Activated naive CD4-positive, alpha-beta T cell treated with anti-CD3 and anti-CD28 coated beads, Interleukin-2, amount 10 ng/mL, durations not matched to agents 7 days and 5 days (primary cell): ENCODE data around the gene DRAM1.
"Not testable (repeated sequence)": the region's sequence is repeated elsewhere in the genome, so short reads cannot be mapped to it uniquely, and the experiment has no call there.

Experiments
- CTCF ChIA-PET: fragments of 350-600 bp; sonication (Branson Sonifier 250); formaldehyde crosslinking; loops from one replicate; lab custom pipeline; 2021; ENCODE audit warnings: antibody characterized with exemption; lab: Charles Lee
- DNase-seq: peaks from one replicate; pipeline ENCODE4 v3.0.0-alpha.2; 2020
- H3K27ac Mint-ChIP-seq: one replicate; pipeline ENCODE4 v1.8.0; 2021; ENCODE audit warnings: mild to moderate bottlenecking, moderate library complexity, mixed read lengths
- H3K27me3 Mint-ChIP-seq: one replicate; pipeline ENCODE4 v1.8.0; 2021; ENCODE audit warnings: mild to moderate bottlenecking, mixed read lengths
- H3K36me3 Mint-ChIP-seq: one replicate; pipeline ENCODE4 v1.8.0; 2021; ENCODE audit warnings: mixed read lengths
- H3K4me1 Mint-ChIP-seq: one replicate; pipeline ENCODE4 v1.8.0; 2021; ENCODE audit warnings: mixed read lengths
- H3K4me3 Mint-ChIP-seq: one replicate; pipeline ENCODE4 v1.8.0; 2021; ENCODE audit warnings: mild to moderate bottlenecking, moderate library complexity, mixed read lengths
- H3K9me3 Mint-ChIP-seq: one replicate; pipeline ENCODE4 v1.8.0; 2021; ENCODE audit warnings: mixed read lengths

DRAM1 gene

DNA sequence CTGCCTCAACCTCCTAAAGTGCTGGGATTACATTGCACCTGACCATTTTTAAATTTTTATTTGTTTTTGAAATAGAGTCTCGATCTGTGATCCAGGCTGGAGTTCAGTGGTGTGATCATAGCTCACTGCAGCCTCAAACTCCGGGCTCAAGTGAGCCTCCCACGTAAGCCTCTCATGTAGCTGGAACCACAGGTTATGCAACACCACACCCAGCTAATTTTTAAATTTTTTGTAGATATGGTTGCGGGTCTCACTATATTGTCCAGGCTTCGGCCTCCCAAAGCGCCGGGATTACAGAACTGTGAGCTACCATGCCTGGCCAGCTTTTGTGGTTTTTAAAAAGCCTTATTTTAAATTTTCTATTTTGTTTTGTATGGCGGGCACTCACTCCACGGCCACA is 2.2 kb upstream of the DRAM1 start:
- Mint-ChIP-seq H3K27me3 (peaks cover 4% of the 10 kb centered on the region), H3K36me3 (no peaks in the 10 kb centered on the region), H3K4me3 (no peak overlapping the region), H3K9me3 (no peaks in the 10 kb centered on the region), H3K27ac (peak overlapping the region; percentile 24), H3K4me1 (peaks cover 20% of the 10 kb centered on the region)
- no peak for DNase-seq
- CTCF ChIA-PET, result interaction anchor here (1.0 to 2.0 kb wide), 2 partner anchors 35 to 101 kb away, joined by 3 to 6 read pairs; no protein-coding TSS in a partner anchor

DNA sequence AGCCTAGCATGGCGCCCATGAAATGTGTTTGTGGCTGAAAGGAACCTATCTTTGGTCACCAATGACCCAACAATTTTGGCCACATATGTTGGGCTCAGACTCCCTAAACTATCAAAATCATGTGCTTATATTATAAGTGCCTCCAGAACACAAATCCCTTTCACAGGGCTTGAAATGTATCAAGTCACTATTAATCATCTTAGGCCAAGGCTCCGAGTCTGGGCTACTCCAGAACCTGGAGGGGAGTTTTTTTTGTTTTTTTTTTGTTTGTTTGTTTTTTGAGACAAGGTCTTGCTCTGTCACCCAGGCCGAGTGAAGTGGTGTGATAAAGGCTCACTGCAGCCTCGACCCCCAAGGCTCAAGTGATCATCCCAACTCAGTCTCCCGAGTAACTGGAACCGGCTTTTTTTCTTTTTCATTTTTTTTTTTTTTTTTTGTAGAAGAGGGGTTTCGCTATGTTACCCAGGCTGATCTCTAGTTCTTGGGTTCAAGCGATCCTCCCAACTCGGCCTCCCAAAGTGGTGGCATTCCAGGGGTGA is 989 bp upstream of the DRAM1 start:
- no peaks in the 10 kb centered on the region for H3K9me3 Mint-ChIP-seq
- peak overlapping the region; percentile 87 for H3K4me3 Mint-ChIP-seq
- no peak for DNase-seq
- H3K27me3 Mint-ChIP-seq, result peaks cover 4% of the 10 kb centered on the region
- CTCF ChIA-PET, result no interaction called here
- H3K36me3 Mint-ChIP-seq, result no peaks in the 10 kb centered on the region
- H3K27ac Mint-ChIP-seq, result peak overlapping the region; percentile 73
- H3K4me1 Mint-ChIP-seq, result peaks cover 20% of the 10 kb centered on the region

- no peaks in the 10 kb centered on the region for H3K36me3 Mint-ChIP-seq
- H3K9me3 Mint-ChIP-seq, result no peaks in the 10 kb centered on the region
- DNase-seq, result no peak
These were observed 444 bp downstream of the DRAM1 start for GRCh38 chr12:101877806-101878242.

DNA sequence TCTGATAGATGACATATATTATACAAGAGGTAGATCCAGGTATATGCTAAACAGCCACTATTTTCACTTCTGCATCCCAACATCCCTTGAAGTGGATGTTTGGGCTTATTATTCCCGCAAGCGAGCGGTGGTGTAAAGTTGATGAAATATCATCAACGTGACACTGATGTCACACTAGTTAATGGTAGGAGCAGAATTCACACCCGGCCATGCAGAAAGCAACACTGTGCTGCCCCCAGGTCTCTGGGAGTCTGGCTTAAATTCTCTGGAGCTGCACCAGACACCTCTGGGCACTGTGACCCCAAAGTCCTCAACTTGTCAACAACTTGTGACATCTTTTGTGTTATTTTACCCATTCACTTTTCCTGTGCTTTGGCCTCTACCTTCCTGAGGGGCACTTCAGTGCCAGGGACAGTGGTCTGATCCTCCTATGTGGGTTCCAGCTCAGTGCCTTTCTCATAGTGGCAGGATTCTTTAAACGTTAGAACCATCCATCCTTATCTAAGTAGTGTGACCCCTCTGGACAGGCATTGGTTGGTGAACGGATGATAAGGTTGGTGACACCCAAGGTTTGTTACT is 952 bp downstream of the DRAM1 start:
- H3K4me1 Mint-ChIP-seq, result peaks cover 20% of the 10 kb centered on the region
- peak overlapping the region; percentile 87 for H3K4me3 Mint-ChIP-seq
- H3K27me3 Mint-ChIP-seq, result peaks cover 4% of the 10 kb centered on the region
- CTCF ChIA-PET, result interaction anchor here (0.9 kb wide), 1 partner anchor 37 kb away, joined by 3 read pairs; no protein-coding TSS in a partner anchor
- peak overlapping the region; percentile 89 for H3K27ac Mint-ChIP-seq
- peak; percentile 23 for DNase-seq
- no peaks in the 10 kb centered on the region for H3K36me3 Mint-ChIP-seq
- H3K9me3 Mint-ChIP-seq, result no peaks in the 10 kb centered on the region

More at GRCh38 chr12:101877806-101878242, 444 bp downstream of the DRAM1 start:
- Mint-ChIP-seq H3K27ac (peak overlapping the region; percentile 89), H3K4me3 (peak overlapping the region; percentile 87), H3K27me3 (peaks cover 4% of the 10 kb centered on the region), H3K4me1 (peaks cover 20% of the 10 kb centered on the region)
- CTCF ChIA-PET, result interaction anchor here (0.9 kb wide), 1 partner anchor 37 kb away, joined by 3 read pairs; no protein-coding TSS in a partner anchor

DNA sequence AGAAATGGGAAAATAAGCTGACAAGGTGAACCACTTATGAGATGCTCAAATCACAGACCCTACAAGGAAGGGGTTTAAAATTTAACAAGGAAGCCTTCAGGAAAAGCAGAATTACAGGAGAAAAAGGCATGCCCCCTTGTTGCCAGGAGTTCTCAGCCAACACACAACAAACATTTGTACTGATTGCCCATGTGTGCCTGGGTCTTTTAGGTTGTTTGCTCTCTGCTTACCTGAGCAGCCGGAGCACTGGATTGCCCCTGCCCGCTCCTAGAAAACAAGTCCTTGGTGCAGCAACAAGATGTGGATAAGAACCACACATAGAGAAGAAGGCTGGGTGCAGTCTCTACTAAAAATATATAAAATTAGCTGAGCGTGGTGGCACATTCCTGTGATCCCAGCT is 3.4 kb downstream of the DRAM1 start:
- DNase-seq, result no peak
- CTCF ChIA-PET, result interaction anchor here (0.6 kb wide), 1 partner anchor 24 kb away, joined by 3 read pairs; no protein-coding TSS in a partner anchor
- Mint-ChIP-seq H3K9me3 (no peaks in the 10 kb centered on the region), H3K27ac (no peak overlapping the region), H3K27me3 (peaks cover 4% of the 10 kb centered on the region), H3K4me1 (peaks cover 16% of the 10 kb centered on the region), H3K4me3 (no peak overlapping the region), H3K36me3 (no peaks in the 10 kb centered on the region)

DNA sequence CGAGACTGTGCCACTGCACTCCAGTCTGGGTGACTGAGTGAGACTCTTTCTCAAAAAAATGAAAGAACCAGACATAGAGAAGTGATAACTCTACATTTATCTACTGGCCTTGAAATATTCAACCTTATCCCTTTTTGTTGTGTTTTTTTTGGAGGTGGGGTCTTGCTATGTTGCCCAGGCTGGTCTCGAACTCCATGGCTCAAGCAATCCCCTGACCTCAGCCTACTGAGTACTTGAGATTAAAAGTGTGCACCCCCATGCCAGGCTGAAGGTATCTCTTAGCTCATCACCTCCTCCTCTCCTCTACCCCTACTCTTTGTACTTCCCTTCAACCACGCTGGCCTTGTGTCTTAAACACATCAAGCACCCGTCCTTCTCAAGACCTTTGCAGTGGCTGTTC is 3.8 kb downstream of the DRAM1 start:
- Mint-ChIP-seq H3K9me3 (no peaks in the 10 kb centered on the region), H3K4me3 (no peak overlapping the region), H3K4me1 (peaks cover 15% of the 10 kb centered on the region), H3K27ac (no peak overlapping the region), H3K36me3 (no peaks in the 10 kb centered on the region), H3K27me3 (peaks cover 4% of the 10 kb centered on the region)
- DNase-seq, result no peak
- CTCF ChIA-PET, result interaction anchor here (0.6 kb wide), 1 partner anchor 24 kb away, joined by 3 read pairs; no protein-coding TSS in a partner anchor

DNA sequence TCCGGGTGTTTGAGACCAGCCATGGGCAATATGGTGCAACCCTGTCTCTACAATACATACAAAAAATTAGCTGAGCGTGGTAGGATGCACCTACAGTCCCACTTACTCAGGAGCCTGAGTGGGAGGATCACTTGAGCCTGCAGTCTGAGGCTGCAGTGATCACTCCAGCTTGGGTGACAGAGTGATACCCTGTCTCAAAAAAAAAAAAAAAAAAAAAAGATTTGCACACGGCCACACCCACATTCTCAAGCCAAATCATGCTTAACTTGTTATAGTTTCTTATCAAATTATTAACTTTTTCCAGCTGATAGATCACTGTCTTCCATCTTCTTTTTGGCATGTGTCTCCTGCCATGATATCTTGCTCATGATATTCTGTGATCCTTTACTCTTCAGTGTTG is 6.8 kb downstream of the DRAM1 start:
- no peaks in the 10 kb centered on the region for H3K9me3 Mint-ChIP-seq

DNA sequence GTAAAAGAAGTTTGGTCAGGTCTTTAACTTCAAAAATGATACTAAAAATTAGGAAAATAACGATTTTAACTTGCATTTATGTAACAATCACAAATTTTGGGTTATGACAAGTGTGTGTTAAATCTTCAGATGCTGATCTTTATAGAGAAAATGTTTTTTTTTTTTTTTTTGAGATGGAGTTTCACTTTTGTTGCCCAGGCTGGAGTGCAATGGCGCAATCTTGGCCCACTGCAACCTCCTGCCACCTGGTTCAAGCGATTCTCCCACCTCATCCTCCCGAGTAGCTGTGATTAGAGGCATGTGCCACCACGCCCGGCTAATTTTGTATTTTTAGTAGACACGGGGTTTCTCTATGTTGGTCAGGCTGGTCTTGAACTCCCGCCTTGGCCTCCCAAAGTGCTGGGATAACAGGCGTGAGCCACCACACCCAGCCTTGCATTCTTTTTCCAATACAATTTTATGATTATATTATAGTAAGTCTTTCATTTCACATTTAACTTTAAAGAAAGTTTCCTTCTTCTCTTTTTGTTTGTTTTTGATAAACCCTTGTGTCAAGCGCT is 7.5 kb downstream of the DRAM1 start:
- H3K36me3 Mint-ChIP-seq, H3K9me3 Mint-ChIP-seq, H3K4me1 Mint-ChIP-seq, H3K27ac Mint-ChIP-seq, CTCF ChIA-PET, H3K4me3 Mint-ChIP-seq, H3K27me3 Mint-ChIP-seq, DNase-seq: not testable (repeated sequence)

More for the DNA sequence above, 6.8 kb downstream of the DRAM1 start:
- CTCF ChIA-PET, result no interaction called here
- Mint-ChIP-seq H3K36me3 (no peaks in the 10 kb centered on the region), H3K4me1 (no peaks in the 10 kb centered on the region), H3K27me3 (no peaks in the 10 kb centered on the region), H3K27ac (no peak overlapping the region), H3K4me3 (no peak overlapping the region)
- no peak for DNase-seq

DNA sequence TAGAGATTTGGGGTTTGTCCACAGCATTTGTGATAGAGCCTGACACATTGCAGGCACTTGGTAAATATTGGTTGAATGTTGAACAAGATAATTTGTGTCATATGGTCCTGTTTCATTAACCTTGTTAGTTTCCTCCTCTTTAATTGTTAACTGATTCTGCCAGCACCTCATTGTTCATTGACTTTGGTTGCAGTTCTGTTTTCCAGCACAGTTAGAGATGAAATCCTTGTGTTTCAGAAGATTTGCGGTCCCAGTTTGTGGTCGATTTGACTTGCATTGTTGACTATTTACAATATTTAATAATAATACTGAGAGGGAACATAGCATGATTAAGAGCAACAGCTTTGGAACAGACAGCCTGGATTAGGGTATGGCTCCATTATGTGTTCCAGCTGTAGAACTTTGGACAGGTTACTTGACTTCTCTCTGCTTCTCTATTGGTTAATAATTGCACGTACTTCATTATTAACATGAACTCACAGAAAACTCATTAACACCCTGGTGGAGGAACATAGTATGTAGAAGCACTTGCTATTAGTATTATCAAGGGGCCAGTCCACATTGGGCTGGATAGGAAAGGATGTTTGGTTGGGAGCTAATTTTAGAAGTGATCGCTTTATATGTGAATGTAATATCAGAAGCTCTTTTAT is 8.7 kb downstream of the DRAM1 start:
- CTCF ChIA-PET, result interaction anchor here (0.6 kb wide), 1 partner anchor 212 kb away, joined by 3 read pairs; no protein-coding TSS in a partner anchor
- Mint-ChIP-seq H3K36me3 (no peaks in the 10 kb centered on the region), H3K27ac (no peak overlapping the region), H3K4me1 (no peaks in the 10 kb centered on the region), H3K9me3 (no peaks in the 10 kb centered on the region), H3K27me3 (no peaks in the 10 kb centered on the region), H3K4me3 (no peak overlapping the region)
- DNase-seq, result no peak

- Mint-ChIP-seq H3K36me3 (no peaks in the 10 kb centered on the region), H3K4me3 (no peak overlapping the region), H3K27me3 (no peaks in the 10 kb centered on the region), H3K4me1 (no peaks in the 10 kb centered on the region), H3K27ac (no peak overlapping the region), H3K9me3 (no peaks in the 10 kb centered on the region)
- no peak for DNase-seq
- CTCF ChIA-PET, result no interaction called here
These were observed 11.9 kb downstream of the DRAM1 start for GRCh38 chr12:101889211-101889752.

GRCh38 chr12:101891462-101891971 is 14.1 kb downstream of the DRAM1 start:
- Mint-ChIP-seq H3K4me1 (no peaks in the 10 kb centered on the region), H3K4me3 (no peak overlapping the region), H3K36me3 (no peaks in the 10 kb centered on the region), H3K27me3 (no peaks in the 10 kb centered on the region), H3K9me3 (no peaks in the 10 kb centered on the region), H3K27ac (no peak overlapping the region)
- no peak for DNase-seq
- CTCF ChIA-PET, result no interaction called here

- DNase-seq, result no peak
- CTCF ChIA-PET, result no interaction called here
- no peaks in the 10 kb centered on the region for H3K27me3 Mint-ChIP-seq
- no peak overlapping the region for H3K27ac Mint-ChIP-seq
- no peaks in the 10 kb centered on the region for H3K36me3 Mint-ChIP-seq
- H3K4me1 Mint-ChIP-seq, result no peaks in the 10 kb centered on the region
- no peaks in the 10 kb centered on the region for H3K9me3 Mint-ChIP-seq
- H3K4me3 Mint-ChIP-seq, result no peak overlapping the region
These were observed 15.4 kb downstream of the DRAM1 start for GRCh38 chr12:101892794-101893193.

GRCh38 chr12:101901777-101902176 is 24.4 kb downstream of the DRAM1 start:
- no peak for DNase-seq
- Mint-ChIP-seq H3K4me1 (no peaks in the 10 kb centered on the region), H3K4me3 (no peak overlapping the region), H3K27ac (no peak overlapping the region), H3K27me3 (no peaks in the 10 kb centered on the region), H3K9me3 (no peaks in the 10 kb centered on the region), H3K36me3 (no peaks in the 10 kb centered on the region)
- CTCF ChIA-PET, result no interaction called here

GRCh38 chr12:101902641-101903040 is 25.3 kb downstream of the DRAM1 start:
- no peaks in the 10 kb centered on the region for H3K4me1 Mint-ChIP-seq
- H3K27ac Mint-ChIP-seq, result no peak overlapping the region
- H3K27me3 Mint-ChIP-seq, result no peaks in the 10 kb centered on the region
- no peak for DNase-seq
- CTCF ChIA-PET, result no interaction called here
- no peak overlapping the region for H3K4me3 Mint-ChIP-seq
- no peaks in the 10 kb centered on the region for H3K9me3 Mint-ChIP-seq
- H3K36me3 Mint-ChIP-seq, result no peaks in the 10 kb centered on the region
